Duodenal mucosa (tissue), 2 donors: ENCODE results near the gene ANKRD10.

ENCODE experiments used
- H3K27ac ChIP-seq: one replicate; pipeline ENCODE4 v1.7.0; 2013; ENCODE audit warnings: low read depth, low read length
- H3K27me3 ChIP-seq, 2 donors: one replicate each; pipeline ENCODE4 v1.7.0; 2013; ENCODE audit warnings: low read length in 2 of 2, control low read depth in 1 of 2; ENCODE audit not compliant: insufficient read depth in 2 of 2, control insufficient read depth in 1 of 2
- H3K36me3 ChIP-seq, 2 donors: one replicate each; pipeline ENCODE4 v1.7.0; 2013; ENCODE audit warnings: low read length in 2 of 2, control low read depth in 1 of 2; ENCODE audit not compliant: insufficient read depth in 2 of 2, control insufficient read depth in 1 of 2
- H3K4me1 ChIP-seq, 2 donors: one replicate each; pipeline ENCODE4 v1.7.0; 2013; ENCODE audit warnings: low read length in 2 of 2, control low read depth in 1 of 2; ENCODE audit not compliant: insufficient read depth in 2 of 2, control insufficient read depth in 1 of 2
- H3K4me3 ChIP-seq, 2 donors: one replicate each; pipeline ENCODE4 v1.7.0; 2013; ENCODE audit warnings: low read length in 2 of 2, low read depth in 1 of 2
- H3K9ac ChIP-seq, 2 donors: one replicate each; pipeline ENCODE4 v1.7.0; 2013; ENCODE audit warnings: low read length in 2 of 2, low read depth in 1 of 2
- H3K9me3 ChIP-seq, 2 donors: one replicate each; pipeline ENCODE4 v1.7.0; 2013; ENCODE audit warnings: low read length in 2 of 2, control low read depth in 1 of 2; ENCODE audit not compliant: control insufficient read depth in 1 of 2

ANKRD10 gene

DNA sequence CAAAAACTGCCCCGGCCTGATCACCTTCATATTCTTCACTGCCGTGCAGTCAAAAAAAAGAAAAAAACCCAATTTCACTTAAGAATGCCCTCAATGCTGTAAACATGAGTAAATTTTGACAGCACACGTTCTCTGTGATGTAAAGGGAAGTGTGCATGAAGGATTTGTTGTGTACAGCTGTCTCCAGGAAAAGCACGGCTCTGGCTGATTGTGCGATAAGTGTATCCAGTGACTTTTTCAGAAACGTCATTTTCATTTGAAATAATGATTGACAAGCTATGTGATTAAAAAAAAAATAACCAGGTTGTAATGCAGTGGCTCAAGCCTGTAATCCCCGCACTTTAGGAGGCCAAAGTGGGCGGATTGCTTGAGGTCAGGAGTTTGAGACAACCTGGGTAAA, 39.6 kb downstream of the ANKRD10 start:
- H3K4me3 ChIP-seq = peak overlapping the region; percentile 40 to 45
- no peaks in the 10 kb centered on the region for H3K9me3 ChIP-seq
- H3K4me1 ChIP-seq = peaks cover 2 to 15% of the 10 kb centered on the region in 2 donors
- H3K27me3 ChIP-seq = peaks cover 0 to 16% of the 10 kb centered on the region in 2 donors
- H3K27ac ChIP-seq = no peak overlapping the region
- H3K36me3 ChIP-seq = peaks cover 6% of the 10 kb centered on the region in 2 donors
- H3K9ac ChIP-seq = no peak overlapping the region

GRCh38 chr13:110874508-110874960, 40.3 kb downstream of the ANKRD10 start:
- Histone ChIP-seq H3K4me1 (peaks cover 3 to 22% of the 10 kb centered on the region in 2 donors), H3K4me3 (peak overlapping the region; percentile 45 to 53), H3K9me3 (no peaks in the 10 kb centered on the region), H3K27ac (no peak overlapping the region), H3K27me3 (peaks cover 0 to 20% of the 10 kb centered on the region in 2 donors), H3K9ac (no peak overlapping the region), H3K36me3 (peaks cover 2 to 3% of the 10 kb centered on the region in 2 donors)

DNA sequence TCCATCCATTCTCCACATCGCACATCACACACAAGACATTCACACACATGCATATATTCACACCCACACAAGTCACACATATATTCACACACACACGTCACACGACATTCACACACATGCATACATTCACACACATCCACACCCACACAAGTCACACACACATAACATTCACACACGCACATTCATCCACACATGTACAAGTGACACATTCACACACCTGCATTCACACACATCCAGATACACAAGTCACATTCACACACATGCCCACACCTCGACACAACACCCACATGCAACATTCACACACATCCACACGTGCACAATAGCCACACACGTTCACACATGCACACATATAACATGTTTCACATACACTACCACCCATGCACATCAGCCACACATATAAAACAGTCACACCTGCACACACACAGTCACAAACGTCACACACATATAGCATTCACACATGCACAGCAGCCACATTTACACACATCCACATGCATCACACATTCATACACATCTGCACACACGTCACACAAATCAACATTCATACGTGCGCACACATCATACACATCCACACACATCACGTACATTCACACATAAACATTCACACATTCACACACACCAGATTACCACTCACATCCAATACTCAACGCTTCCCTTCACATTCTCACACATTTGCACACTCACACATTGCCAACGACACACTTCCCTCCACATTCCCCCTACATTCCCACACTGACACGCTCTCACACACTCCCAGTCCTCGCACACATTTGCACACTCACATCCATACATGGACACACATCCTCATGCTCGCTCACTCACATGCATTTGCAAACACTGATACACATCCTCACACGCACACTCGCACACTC, 41.0 kb downstream of the ANKRD10 start:
- peaks cover 4 to 23% of the 10 kb centered on the region in 2 donors for H3K27me3 ChIP-seq
- H3K4me3 ChIP-seq = peak overlapping the region in 1 of 2 donors; percentile 53
- no peaks in the 10 kb centered on the region for H3K36me3 ChIP-seq
- no peak overlapping the region for H3K27ac ChIP-seq
- peaks cover 5 to 26% of the 10 kb centered on the region in 2 donors for H3K4me1 ChIP-seq
- H3K9ac ChIP-seq = no peak overlapping the region
- no peaks in the 10 kb centered on the region for H3K9me3 ChIP-seq

GRCh38 chr13:110872768-110873638, 41.9 kb downstream of the ANKRD10 start:
- Histone ChIP-seq H3K27ac (no peak overlapping the region), H3K9me3 (no peaks in the 10 kb centered on the region), H3K4me1 (peaks cover 9 to 26% of the 10 kb centered on the region in 2 donors), H3K4me3 (no peak overlapping the region), H3K27me3 (peaks cover 7 to 25% of the 10 kb centered on the region in 2 donors), H3K36me3 (no peaks in the 10 kb centered on the region), H3K9ac (no peak overlapping the region)

- no peaks in the 10 kb centered on the region for H3K36me3 ChIP-seq
- no peak overlapping the region for H3K27ac ChIP-seq
- H3K9ac ChIP-seq = no peak overlapping the region
- H3K4me1 ChIP-seq = peaks cover 9 to 26% of the 10 kb centered on the region in 2 donors
- H3K4me3 ChIP-seq = no peak overlapping the region
- no peaks in the 10 kb centered on the region for H3K9me3 ChIP-seq
- peaks cover 7 to 27% of the 10 kb centered on the region in 2 donors for H3K27me3 ChIP-seq
These were observed 42.7 kb downstream of the ANKRD10 start for GRCh38 chr13:110872034-110872767.

- peaks cover 7 to 27% of the 10 kb centered on the region in 2 donors for H3K27me3 ChIP-seq
- H3K27ac ChIP-seq = peak overlapping the region; percentile 69
- H3K4me3 ChIP-seq = peak overlapping the region; percentile 42 to 65
- H3K4me1 ChIP-seq = peaks cover 9 to 26% of the 10 kb centered on the region in 2 donors
- no peaks in the 10 kb centered on the region for H3K36me3 ChIP-seq
- no peaks in the 10 kb centered on the region for H3K9me3 ChIP-seq
- H3K9ac ChIP-seq = peak overlapping the region in 1 of 2 donors; percentile 25
These were observed 44.8 kb downstream of the ANKRD10 start for GRCh38 chr13:110869805-110870706.

- Histone ChIP-seq H3K27me3 (peaks cover 7 to 27% of the 10 kb centered on the region in 2 donors), H3K4me1 (peaks cover 9 to 25% of the 10 kb centered on the region in 2 donors), H3K36me3 (no peaks in the 10 kb centered on the region), H3K27ac (peak overlapping the region; percentile 69), H3K9ac (no peak overlapping the region), H3K9me3 (no peaks in the 10 kb centered on the region), H3K4me3 (peak overlapping the region; percentile 15 to 65)
These were observed 45.6 kb downstream of the ANKRD10 start for GRCh38 chr13:110869231-110869804.

- Histone ChIP-seq H3K4me3 (no peak overlapping the region), H3K4me1 (peaks cover 9 to 19% of the 10 kb centered on the region in 2 donors), H3K36me3 (no peaks in the 10 kb centered on the region), H3K27me3 (peaks cover 7 to 21% of the 10 kb centered on the region in 2 donors), H3K9ac (no peak overlapping the region), H3K9me3 (no peaks in the 10 kb centered on the region), H3K27ac (no peak overlapping the region)
These were observed 46.1 kb downstream of the ANKRD10 start for GRCh38 chr13:110868720-110869119.
